ENCODE measurements around the gene HERC5. TPM values are rescaled to one million over a fixed set of nuclear protein-coding genes. Genes with fewer than 3 reads are reported as not detected.

Gene HERC5
- total RNA-seq, 1 experiment from 2014 or later = 7.2 TPM

- BruUV-seq (replicated peaks) = no TSS peak
- POLR2A ChIA-PET = no interaction called here
- no peak overlapping the region for H2AFZ ChIP-seq (ENCODE audit: low read depth, low read length, poor library complexity, severe bottlenecking)
- TF ChIP-seq CEBPB (IDR thresholded peaks at IDR 0.05; ENCODE audit: low read depth) (no peak), REST (IDR thresholded peaks at IDR 0.05; ENCODE audit: low read depth) (no peak), SRF (IDR thresholded peaks at IDR 0.05; ENCODE audit: low read depth) (no peak), EZH2 (IDR thresholded peaks at IDR 0.05) (no peak), POLR2AphosphoS5 (IDR thresholded peaks at IDR 0.05; ENCODE audit: low read depth, low read length) (no peak), SP1 (IDR thresholded peaks at IDR 0.05; ENCODE audit: low read depth) (no peak), RAD21 (IDR thresholded peaks at IDR 0.05; ENCODE audit: low read depth) (no peak), FOSL1 (IDR thresholded peaks at IDR 0.05; ENCODE audit: low read depth) (no peak), TCF7L2 (IDR thresholded peaks at IDR 0.05; ENCODE audit: borderline replicate concordance, extremely low read depth, insufficient read depth, insufficient read length) (no peak), ELF1 (IDR thresholded peaks at IDR 0.05; ENCODE audit: borderline replicate concordance, low read depth) (no peak), POLR2A (IDR thresholded peaks at IDR 0.05; ENCODE audit: borderline replicate concordance, extremely low read depth, insufficient read depth, insufficient read length) (no peak), YY1 (IDR thresholded peaks at IDR 0.05; ENCODE audit: extremely low read depth, insufficient replicate concordance, low read depth, low read length) (no peak)
- TF ChIP-seq, protein P1, sequence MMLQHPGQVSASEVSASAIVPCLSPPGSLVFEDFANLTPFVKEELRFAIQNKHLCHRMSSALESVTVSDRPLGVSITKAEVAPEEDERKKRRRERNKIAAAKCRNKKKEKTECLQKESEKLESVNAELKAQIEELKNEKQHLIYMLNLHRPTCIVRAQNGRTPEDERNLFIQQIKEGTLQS (IDR thresholded peaks at IDR 0.05) = no peak
- TF ChIP-seq, protein P2, sequence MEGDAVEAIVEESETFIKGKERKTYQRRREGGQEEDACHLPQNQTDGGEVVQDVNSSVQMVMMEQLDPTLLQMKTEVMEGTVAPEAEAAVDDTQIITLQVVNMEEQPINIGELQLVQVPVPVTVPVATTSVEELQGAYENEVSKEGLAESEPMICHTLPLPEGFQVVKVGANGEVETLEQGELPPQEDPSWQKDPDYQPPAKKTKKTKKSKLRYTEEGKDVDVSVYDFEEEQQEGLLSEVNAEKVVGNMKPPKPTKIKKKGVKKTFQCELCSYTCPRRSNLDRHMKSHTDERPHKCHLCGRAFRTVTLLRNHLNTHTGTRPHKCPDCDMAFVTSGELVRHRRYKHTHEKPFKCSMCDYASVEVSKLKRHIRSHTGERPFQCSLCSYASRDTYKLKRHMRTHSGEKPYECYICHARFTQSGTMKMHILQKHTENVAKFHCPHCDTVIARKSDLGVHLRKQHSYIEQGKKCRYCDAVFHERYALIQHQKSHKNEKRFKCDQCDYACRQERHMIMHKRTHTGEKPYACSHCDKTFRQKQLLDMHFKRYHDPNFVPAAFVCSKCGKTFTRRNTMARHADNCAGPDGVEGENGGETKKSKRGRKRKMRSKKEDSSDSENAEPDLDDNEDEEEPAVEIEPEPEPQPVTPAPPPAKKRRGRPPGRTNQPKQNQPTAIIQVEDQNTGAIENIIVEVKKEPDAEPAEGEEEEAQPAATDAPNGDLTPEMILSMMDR (IDR thresholded peaks at IDR 0.05 in 2 of 3, conservative IDR thresholded peaks at IDR 0.05 in 1 of 3; ENCODE audit: borderline replicate concordance in 1 of 3, insufficient read depth in 1 of 3, low read depth in 2 of 3, low read length in 2 of 3) = no peak
- TF ChIP-seq, protein P3, sequence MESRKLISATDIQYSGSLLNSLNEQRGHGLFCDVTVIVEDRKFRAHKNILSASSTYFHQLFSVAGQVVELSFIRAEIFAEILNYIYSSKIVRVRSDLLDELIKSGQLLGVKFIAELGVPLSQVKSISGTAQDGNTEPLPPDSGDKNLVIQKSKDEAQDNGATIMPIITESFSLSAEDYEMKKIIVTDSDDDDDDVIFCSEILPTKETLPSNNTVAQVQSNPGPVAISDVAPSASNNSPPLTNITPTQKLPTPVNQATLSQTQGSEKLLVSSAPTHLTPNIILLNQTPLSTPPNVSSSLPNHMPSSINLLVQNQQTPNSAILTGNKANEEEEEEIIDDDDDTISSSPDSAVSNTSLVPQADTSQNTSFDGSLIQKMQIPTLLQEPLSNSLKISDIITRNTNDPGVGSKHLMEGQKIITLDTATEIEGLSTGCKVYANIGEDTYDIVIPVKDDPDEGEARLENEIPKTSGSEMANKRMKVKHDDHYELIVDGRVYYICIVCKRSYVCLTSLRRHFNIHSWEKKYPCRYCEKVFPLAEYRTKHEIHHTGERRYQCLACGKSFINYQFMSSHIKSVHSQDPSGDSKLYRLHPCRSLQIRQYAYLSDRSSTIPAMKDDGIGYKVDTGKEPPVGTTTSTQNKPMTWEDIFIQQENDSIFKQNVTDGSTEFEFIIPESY (IDR thresholded peaks at IDR 0.05; ENCODE audit: extremely low read depth, insufficient replicate concordance, low read length) = no peak
- H3K27me3 ChIP-seq (ENCODE audit: insufficient read depth, low read length) = no peaks in the 10 kb centered on the region
- intact Hi-C loops (cut with micrococcal nuclease) = no loop called here
- H3K9me3 ChIP-seq (ENCODE audit: control insufficient read depth in 1 of 2, insufficient read depth in 1 of 2, low read depth in 1 of 2, low read length in 2 of 2) = no peaks in the 10 kb centered on the region
- no peak for DNase-seq (ENCODE audit: low read depth, low spot score)
- H3K27ac ChIP-seq (ENCODE audit: low read depth, low read length) = no peak overlapping the region
- RAD21 ChIA-PET (ENCODE audit: low non-redundant PET in 1 of 2, low total read pairs in 2 of 2, uncharacterized antibody in 2 of 2, unreplicated experiment in 2 of 2) = no interaction called here
- no peak overlapping the region for H3K4me3 ChIP-seq (replicated peaks in 1 of 2; ENCODE audit: low read depth in 1 of 2, low read length in 2 of 2)
- H4K20me1 ChIP-seq (ENCODE audit: insufficient read depth) = no peaks in the 10 kb centered on the region
- H3K9me2 ChIP-seq (ENCODE audit: insufficient read depth) = no peaks in the 10 kb centered on the region
- H3K79me2 ChIP-seq (ENCODE audit: insufficient read depth, low read length) = no peaks in the 10 kb centered on the region
- H3K36me3 ChIP-seq (ENCODE audit: control insufficient read depth in 1 of 2, insufficient read depth in 2 of 2, low read length in 2 of 2) = no peaks in the 10 kb centered on the region
- no peak for ATAC-seq
- CTCF ChIA-PET = no interaction called here
- no peak overlapping the region for H3K9ac ChIP-seq (ENCODE audit: low read length)
- no peak overlapping the region for H3K4me2 ChIP-seq (ENCODE audit: low read length)
- H3K4me1 ChIP-seq (ENCODE audit: control insufficient read depth in 1 of 2, insufficient read depth in 2 of 2, low read length in 2 of 2) = no peaks in the 10 kb centered on the region
These were observed 21.3 kb downstream of the HERC5 start for GRCh38 chr4:88478247-88478646.
